IPS-11a (cell line): ENCODE data around the gene MLF2.

Source experiments
- H3K4me3 ChIP-seq: one replicate; pipeline ENCODE4 v1.5.1; 2013; ENCODE audit warnings: low read depth, low read length, control low read depth

Gene MLF2

GRCh38 chr12:6698352-6699046, 54.4 kb downstream of the MLF2 start:
- no peak overlapping the region for H3K4me3 ChIP-seq
